ENCODE results near the gene ITGA4.

DNA sequence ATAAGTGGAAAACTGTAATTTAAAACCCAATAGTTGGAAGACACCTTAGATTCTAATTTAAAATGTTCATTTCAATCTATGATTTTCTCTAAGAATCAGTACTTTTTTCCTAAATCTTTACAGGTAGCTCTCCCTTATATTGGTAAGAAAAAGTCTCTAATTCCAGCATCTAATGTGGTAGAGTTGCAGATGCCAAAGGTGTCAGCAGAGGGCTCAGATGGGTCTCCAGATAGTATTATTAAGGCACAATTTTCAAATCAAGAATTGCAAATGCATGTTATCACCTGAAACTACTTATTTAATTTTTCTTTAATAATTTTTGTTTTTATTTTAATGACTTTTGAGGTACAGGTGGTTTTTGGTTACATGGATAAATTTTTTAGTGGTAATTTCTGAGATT lies 25.5 kb upstream of the ITGA4 start:
- TF ChIP-seq, protein P1, sequence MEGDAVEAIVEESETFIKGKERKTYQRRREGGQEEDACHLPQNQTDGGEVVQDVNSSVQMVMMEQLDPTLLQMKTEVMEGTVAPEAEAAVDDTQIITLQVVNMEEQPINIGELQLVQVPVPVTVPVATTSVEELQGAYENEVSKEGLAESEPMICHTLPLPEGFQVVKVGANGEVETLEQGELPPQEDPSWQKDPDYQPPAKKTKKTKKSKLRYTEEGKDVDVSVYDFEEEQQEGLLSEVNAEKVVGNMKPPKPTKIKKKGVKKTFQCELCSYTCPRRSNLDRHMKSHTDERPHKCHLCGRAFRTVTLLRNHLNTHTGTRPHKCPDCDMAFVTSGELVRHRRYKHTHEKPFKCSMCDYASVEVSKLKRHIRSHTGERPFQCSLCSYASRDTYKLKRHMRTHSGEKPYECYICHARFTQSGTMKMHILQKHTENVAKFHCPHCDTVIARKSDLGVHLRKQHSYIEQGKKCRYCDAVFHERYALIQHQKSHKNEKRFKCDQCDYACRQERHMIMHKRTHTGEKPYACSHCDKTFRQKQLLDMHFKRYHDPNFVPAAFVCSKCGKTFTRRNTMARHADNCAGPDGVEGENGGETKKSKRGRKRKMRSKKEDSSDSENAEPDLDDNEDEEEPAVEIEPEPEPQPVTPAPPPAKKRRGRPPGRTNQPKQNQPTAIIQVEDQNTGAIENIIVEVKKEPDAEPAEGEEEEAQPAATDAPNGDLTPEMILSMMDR (IDR thresholded peaks at IDR 0.05), result no peak
- TF ChIP-seq POLR2A (IDR thresholded peaks at IDR 0.05), result no peak

Data from esophagus squamous epithelium (tissue), 4 donors.